Left ventricle myocardium inferior (tissue), 1 donor: ENCODE measurements around the gene MAP2K3. TPM values are rescaled to one million over a fixed set of nuclear protein-coding genes. Genes with fewer than 3 reads are reported as not detected.

Experiments
- DNase-seq: peaks from one replicate; pipeline ENCODE4 v3.0.0-alpha.2; 2020
- H3K27ac ChIP-seq: fragments of 200-600 bp; replicated peaks from 2 replicates; pipeline ENCODE4 v1.8.0; 2021
- H3K27me3 ChIP-seq: fragments of 200-600 bp; 2 replicates; pipeline ENCODE4 v1.8.0; 2021; ENCODE audit warnings: low read depth
- H3K36me3 ChIP-seq: fragments of 200-600 bp; 2 replicates; pipeline ENCODE4 v1.8.0; 2021
- H3K4me1 ChIP-seq: fragments of 200-600 bp; 2 replicates; pipeline ENCODE4 v1.8.0; 2021
- H3K4me3 ChIP-seq: fragments of 200-600 bp; 2 replicates; pipeline ENCODE4 v1.8.0; 2021; ENCODE audit warnings: mild to moderate bottlenecking, moderate library complexity
- H3K9me3 ChIP-seq: fragments of 200-600 bp; replicated peaks from 2 replicates; pipeline ENCODE4 v1.8.0; 2021
- intact Hi-C: fragments of 100-400 bp; cut with micrococcal nuclease; formaldehyde crosslinking; loops from one replicate; pipeline ENCODE4 v1.11.0; 2022
- total RNA-seq: library from RNA; stranded (reverse); fragmentation: NEBNext Ultra II Directional; extraction: Animal tissue kit (Norgen Biotek cat#: 25700); gene quantifications from one replicate; pipeline ENCODE4 v1.2.1, GENCODE V29; 2021
- TF ChIP-seq, protein P1 (sequence below): fragments of 200-600 bp; IDR thresholded peaks from 2 replicates; pipeline ENCODE4 v1.8.0; 2021; ENCODE audit warnings: antibody characterized with exemption, mild to moderate bottlenecking, borderline replicate concordance
- donor health status: DM: no; HTN: yes; CAD: no; lungs with severe emphysema.

MAP2K3 gene
- total RNA-seq, 1 donor from 2014 or later, result 41.7 TPM

DNA sequence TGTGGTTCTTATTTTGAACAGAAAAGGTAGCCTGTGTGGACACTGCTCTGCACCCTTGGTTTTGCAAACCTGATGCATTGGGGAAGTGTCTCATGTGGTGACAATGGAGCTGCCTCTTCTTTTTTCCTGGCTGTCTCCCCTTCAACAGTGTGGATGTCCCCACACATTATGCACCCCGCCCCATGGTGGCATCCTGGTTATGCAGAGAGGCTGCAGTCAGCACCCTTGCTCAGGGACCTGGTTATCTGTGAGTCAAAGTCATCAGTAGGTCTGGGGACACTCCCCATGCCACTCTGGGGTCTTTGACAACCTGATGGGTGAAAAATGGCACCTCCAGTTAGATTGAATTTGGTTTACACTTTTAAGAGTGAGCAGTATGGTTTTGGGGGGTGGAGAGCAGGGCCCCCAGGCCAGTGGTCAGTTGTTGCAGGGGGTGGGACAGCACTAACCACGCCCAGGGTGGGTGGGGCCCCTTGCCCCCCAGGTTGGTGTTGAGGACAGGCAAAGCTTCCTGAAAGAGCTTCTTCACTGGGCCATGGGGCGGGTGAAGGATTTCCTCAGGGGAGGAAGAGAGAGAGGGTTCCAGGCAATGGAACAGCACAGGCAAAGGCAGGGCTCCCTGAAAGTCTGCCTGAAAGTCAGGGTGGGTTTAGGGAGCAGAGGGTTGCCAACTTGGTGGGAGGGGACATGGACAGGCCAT, 67.0 kb downstream of the MAP2K3 start:
- Histone ChIP-seq H3K36me3 (no peaks in the 10 kb centered on the region), H3K9me3 (no peaks in the 10 kb centered on the region), H3K4me3 (no peak overlapping the region), H3K4me1 (peaks cover 8% of the 10 kb centered on the region), H3K27me3 (no peaks in the 10 kb centered on the region), H3K27ac (no peak overlapping the region)
- TF ChIP-seq, protein P1, sequence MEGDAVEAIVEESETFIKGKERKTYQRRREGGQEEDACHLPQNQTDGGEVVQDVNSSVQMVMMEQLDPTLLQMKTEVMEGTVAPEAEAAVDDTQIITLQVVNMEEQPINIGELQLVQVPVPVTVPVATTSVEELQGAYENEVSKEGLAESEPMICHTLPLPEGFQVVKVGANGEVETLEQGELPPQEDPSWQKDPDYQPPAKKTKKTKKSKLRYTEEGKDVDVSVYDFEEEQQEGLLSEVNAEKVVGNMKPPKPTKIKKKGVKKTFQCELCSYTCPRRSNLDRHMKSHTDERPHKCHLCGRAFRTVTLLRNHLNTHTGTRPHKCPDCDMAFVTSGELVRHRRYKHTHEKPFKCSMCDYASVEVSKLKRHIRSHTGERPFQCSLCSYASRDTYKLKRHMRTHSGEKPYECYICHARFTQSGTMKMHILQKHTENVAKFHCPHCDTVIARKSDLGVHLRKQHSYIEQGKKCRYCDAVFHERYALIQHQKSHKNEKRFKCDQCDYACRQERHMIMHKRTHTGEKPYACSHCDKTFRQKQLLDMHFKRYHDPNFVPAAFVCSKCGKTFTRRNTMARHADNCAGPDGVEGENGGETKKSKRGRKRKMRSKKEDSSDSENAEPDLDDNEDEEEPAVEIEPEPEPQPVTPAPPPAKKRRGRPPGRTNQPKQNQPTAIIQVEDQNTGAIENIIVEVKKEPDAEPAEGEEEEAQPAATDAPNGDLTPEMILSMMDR, result no peak
- intact Hi-C loops, result no loop called here
- DNase-seq, result no peak

DNA sequence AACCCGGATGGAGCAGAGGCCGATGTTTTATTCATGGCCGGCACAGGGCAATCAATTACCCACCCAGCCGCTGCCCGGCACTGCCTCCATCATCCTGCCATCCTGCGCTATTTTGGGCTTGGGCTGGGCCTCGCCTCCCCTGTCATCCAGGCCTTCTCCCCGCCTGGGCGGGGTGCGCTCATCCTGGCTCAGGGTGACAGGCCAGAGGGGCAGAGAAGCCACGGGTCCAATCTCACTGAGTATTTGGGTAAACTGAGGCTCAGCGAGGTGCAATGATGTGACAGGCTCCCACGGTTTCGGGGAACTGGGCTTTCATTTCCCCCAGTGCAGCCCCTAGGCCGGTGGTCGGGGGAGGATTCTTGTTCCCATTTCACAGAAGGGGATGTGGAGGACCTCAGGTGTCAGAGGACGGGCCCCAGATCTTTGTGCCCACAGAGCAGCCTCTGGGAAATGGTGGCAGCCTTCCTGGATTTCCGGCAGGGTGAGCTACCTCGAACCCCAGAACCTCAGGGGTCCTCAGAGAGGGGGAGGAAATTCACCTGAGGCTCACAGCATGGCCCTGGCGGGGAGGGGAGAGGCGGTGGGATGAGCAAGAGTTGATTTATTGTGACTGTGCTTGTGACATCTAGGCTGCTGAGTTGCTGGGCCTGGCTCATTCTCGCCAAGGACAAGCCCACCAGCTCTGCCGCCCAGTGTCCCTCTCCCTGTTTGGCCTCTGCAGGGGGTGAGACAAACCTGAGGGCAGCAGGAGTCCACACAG, 67.9 kb downstream of the MAP2K3 start:
- Histone ChIP-seq H3K4me3 (no peak overlapping the region), H3K36me3 (no peaks in the 10 kb centered on the region), H3K4me1 (no peaks in the 10 kb centered on the region), H3K9me3 (no peaks in the 10 kb centered on the region), H3K27ac (no peak overlapping the region), H3K27me3 (no peaks in the 10 kb centered on the region)
- TF ChIP-seq, protein P1, result no peak
- no peak for DNase-seq
- intact Hi-C loops, result no loop called here

DNA sequence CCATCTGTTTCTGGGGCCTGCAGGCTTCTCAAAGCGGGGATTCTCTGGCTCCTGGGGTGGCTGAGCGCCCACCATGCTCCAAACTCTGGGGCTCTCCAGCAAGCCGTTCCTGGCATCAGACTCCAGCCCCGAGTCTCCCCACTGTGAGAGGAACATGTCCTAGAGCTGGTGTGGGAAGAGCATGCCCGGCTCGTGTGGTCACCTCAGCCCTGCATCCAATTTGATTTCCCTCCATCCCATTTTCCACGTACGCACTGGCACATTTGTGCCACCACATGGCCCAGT, 68.4 kb downstream of the MAP2K3 start:
- Histone ChIP-seq H3K4me1 (peaks cover 4% of the 10 kb centered on the region), H3K4me3 (no peak overlapping the region), H3K9me3 (no peaks in the 10 kb centered on the region), H3K36me3 (no peaks in the 10 kb centered on the region), H3K27ac (no peak overlapping the region), H3K27me3 (no peaks in the 10 kb centered on the region)
- no peak for DNase-seq
- TF ChIP-seq, protein P1, result no peak
- intact Hi-C loops, result no loop called here

DNA sequence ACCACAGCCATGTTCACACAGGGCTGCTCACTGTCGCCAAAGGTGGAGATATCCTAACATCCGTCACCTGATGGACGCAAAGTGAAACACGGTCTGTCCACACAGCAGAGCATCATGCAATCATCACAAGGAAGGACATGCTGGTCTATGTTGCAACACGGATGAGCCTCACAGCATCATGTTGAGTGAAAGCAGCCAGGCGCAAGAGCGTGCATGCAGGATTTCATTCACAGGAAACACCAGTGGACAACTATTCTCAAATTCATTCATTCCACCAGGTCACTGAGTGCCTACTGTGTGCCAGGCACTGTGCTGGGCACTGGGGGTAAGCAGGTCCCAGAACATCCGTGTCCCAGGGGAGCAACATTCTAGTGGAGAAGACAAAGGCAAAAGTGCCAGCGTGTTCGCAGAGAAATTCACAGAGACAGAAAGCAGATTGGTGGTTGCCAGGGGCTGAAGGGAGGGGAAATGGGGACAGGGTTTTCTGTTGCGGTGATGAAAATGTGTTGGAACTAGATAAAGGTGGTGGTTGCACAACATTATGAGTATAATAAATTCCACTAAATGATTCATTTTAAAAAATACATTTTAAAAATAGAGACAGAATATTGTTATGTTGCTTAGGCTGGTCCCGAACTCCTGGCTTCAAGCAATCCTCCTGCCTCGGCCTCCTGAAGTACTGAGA, 69.0 kb downstream of the MAP2K3 start:
- TF ChIP-seq, protein P1, result no peak

DNA sequence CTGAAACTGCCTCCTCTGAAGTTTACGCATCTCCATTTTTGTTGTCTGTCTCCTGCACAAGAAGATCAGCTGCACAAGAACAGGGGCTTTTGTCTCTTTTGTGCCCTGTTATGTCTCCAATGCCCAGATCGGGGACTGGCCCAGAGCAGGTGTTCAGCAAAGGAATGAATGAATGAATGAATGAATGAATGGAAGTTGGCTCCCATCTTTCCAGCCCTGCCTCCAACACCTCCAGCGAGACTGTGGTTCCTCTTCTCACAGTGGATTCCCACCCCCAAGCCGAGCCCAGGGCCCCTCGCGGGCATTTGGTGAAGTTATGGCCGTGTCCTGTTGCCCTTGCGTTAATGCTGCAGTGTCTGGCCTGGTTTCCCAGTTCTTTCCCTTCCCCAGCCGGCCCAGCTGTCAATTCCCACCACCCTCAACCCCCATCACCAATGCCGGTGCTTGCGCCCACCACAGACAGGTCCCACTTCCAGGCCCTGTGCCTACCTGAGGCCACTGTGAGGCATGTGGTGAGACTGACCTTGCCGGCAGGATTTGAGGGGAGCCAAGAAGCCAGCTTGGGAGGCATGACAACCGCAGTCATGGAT, 70.4 kb downstream of the MAP2K3 start:
- DNase-seq, result no peak
- intact Hi-C loops, result no loop called here
- Histone ChIP-seq H3K9me3 (no peaks in the 10 kb centered on the region), H3K27me3 (no peaks in the 10 kb centered on the region), H3K27ac (no peak overlapping the region), H3K4me1 (peaks cover 24% of the 10 kb centered on the region), H3K36me3 (no peaks in the 10 kb centered on the region), H3K4me3 (no peak overlapping the region)
- TF ChIP-seq, protein P1, result no peak

More for the DNA sequence above, 69.0 kb downstream of the MAP2K3 start:
- DNase-seq, result no peak
- no peaks in the 10 kb centered on the region for H3K36me3 ChIP-seq
- intact Hi-C loops, result no loop called here
- no peaks in the 10 kb centered on the region for H3K9me3 ChIP-seq
- H3K4me1 ChIP-seq, result peaks cover 9% of the 10 kb centered on the region
- no peaks in the 10 kb centered on the region for H3K27me3 ChIP-seq
- no peak overlapping the region for H3K27ac ChIP-seq
- no peak overlapping the region for H3K4me3 ChIP-seq
